Panc1 (cell line): ENCODE measurements around the gene SHROOM2. TPM values are rescaled to one million over a fixed set of nuclear protein-coding genes. Genes with fewer than 3 reads are reported as not detected.

Source experiments
- ATAC-seq: fragments of 200-7000 bp; cut with Tn5 transposase; 2 replicates; pipeline ENCODE4 v1.9.1; 2020; ENCODE audit warnings: mild to moderate bottlenecking, moderate library complexity
- BruUV-seq: library from RNA; stranded (reverse); fragments of 400-500 nt; replicated peaks from 2 replicates; lab custom pipeline; 2021; lab: Mats Ljungman, UMichigan
- CTCF ChIA-PET: fragments of 300-600 bp; sonication (Branson Sonifier 250); formaldehyde crosslinking; loops from one replicate; lab custom pipeline; 2022; ENCODE audit warnings: antibody characterized with exemption; lab: Charles Lee
- POLR2A ChIA-PET: fragments of 300-600 bp; sonication (Branson Sonifier 250); formaldehyde crosslinking; loops from one replicate; lab custom pipeline; 2022; ENCODE audit warnings: antibody characterized with exemption; lab: Charles Lee
- DNase-seq: peaks from one replicate; pipeline ENCODE4 v3.0.0-alpha.2; 2010; ENCODE audit warnings: low read depth, low spot score
- H3K27ac ChIP-seq: 2 replicates; pipeline ENCODE4 v1.5.1; 2011; ENCODE audit warnings: mild to moderate bottlenecking, low read length, inconsistent platforms
- H3K27me3 ChIP-seq: fragments of 200-500 bp; sonication (Bioruptor generic); 2 replicates; pipeline ENCODE4 v1.6.0; 2014; ENCODE audit warnings: low read length, inconsistent platforms; ENCODE audit not compliant: control insufficient read depth, insufficient read depth
- H3K36me3 ChIP-seq: fragments of 200-500 bp; sonication (Bioruptor generic); 2 replicates; pipeline ENCODE4 v1.5.1; 2014; ENCODE audit warnings: inconsistent platforms, mild to moderate bottlenecking, low read length, moderate library complexity; ENCODE audit not compliant: control insufficient read depth, insufficient read depth
- H3K4me1 ChIP-seq: 2 replicates; pipeline ENCODE4 v1.5.1; 2011; ENCODE audit warnings: inconsistent platforms, mild to moderate bottlenecking, low read length, moderate library complexity; ENCODE audit not compliant: control insufficient read depth, insufficient read depth
- H3K4me3 ChIP-seq, 2 experiments: 2 replicates each; pipeline ENCODE4 v1.5.1; 2011 to 2012; ENCODE audit warnings: low read depth in 2 of 2, low read length in 2 of 2, mild to moderate bottlenecking in 2 of 2, inconsistent platforms in 1 of 2, moderate library complexity in 1 of 2
- H3K9me3 ChIP-seq: fragments of 200-500 bp; sonication (Bioruptor generic); 2 replicates; pipeline ENCODE4 v1.5.1; 2014; ENCODE audit warnings: low read depth, mild to moderate bottlenecking, inconsistent platforms, low read length, moderate library complexity; ENCODE audit not compliant: control insufficient read depth, insufficient read depth
- POLR2AphosphoS5 ChIP-seq: IDR thresholded peaks from 2 replicates; pipeline ENCODE4 v1.6.1; 2012; ENCODE audit warnings: mild to moderate bottlenecking, low read depth, low read length, moderate library complexity
- SIN3A ChIP-seq: IDR thresholded peaks from 2 replicates; pipeline ENCODE4 v1.6.1; 2012; ENCODE audit warnings: low read depth, mild to moderate bottlenecking, low read length, moderate library complexity, borderline replicate concordance; ENCODE audit not compliant: insufficient read depth
- TCF7L2 ChIP-seq: IDR thresholded peaks from 2 replicates; pipeline ENCODE4 v1.6.1; 2011; ENCODE audit warnings: mild to moderate bottlenecking, low read depth, low read length, inconsistent platforms
- in situ Hi-C: cut with HindIII; loops from 2 replicates; pipeline ENCODE4 v1.10.0; 2016; ENCODE audit warnings: low sequenced_read_pairs, low pct_unique_long_range_greater_than_20kb
- intact Hi-C: fragments of 100-400 bp; cut with micrococcal nuclease; formaldehyde crosslinking; loops from one replicate; pipeline ENCODE4 v1.10.0; 2022; ENCODE audit not compliant: unreplicated experiment
- total RNA-seq: library from RNA; stranded (reverse); gene quantifications from one replicate; pipeline ENCODE4 v1.2.1, GENCODE V29; 2021; ENCODE audit not compliant: unreplicated experiment
- TF ChIP-seq, protein P1 (sequence below): fragments of 450-650 bp; IDR thresholded peaks from 2 replicates; pipeline ENCODE4 v1.5.1; 2017; ENCODE audit warnings: mild to moderate bottlenecking
- TF ChIP-seq, protein P2 (sequence below), 2 experiments: IDR thresholded peaks; 2 replicates each; pipeline ENCODE4 v1.6.1; 2011 to 2012; ENCODE audit warnings: low read depth in 2 of 2, control low read depth in 1 of 2, low read length in 1 of 2, mild to moderate bottlenecking in 1 of 2, moderate library complexity in 1 of 2; ENCODE audit not compliant: insufficient read depth in 1 of 2

Gene SHROOM2
- total RNA-seq, 1 experiment from 2014 or later: 0.72 TPM

DNA sequence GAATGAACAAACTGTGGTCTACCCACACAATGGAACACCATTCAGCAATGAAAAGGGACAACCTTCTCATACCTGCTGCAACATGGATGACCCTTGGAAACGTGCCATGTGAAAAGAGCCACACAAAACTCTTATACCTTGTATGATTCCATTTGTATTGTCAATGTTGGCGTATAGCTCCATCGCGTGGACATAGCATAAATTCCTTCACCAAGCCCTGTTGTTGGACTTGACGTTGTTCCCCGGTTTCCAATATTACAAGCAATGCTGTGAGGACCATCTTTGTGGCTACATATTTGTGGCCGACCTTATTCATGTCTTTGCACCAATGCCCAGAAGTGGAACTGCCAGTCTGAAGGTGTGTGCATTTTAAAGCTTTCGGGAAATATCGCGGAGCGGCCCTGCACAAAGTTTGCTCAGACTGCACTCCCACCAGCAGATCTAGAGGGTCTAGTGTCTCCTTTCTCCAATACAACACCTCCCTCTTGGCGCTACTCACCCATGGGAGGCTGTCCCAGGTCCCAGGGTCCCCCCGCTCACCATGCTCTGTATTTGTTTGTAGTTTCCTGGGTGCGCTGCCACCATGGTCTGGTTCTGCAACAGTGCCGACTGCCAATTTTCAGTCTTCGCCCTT, 180.7 kb downstream of the SHROOM2 start, which contains the start of gene CLDN34:
CLDN34 (plus strand) TSS at position 584 of the 634 bp plus-strand sequence; CDS start at position 584, 0 bp downstream.
- no peaks in the 10 kb centered on the region for H3K27me3 ChIP-seq
- CTCF ChIA-PET: no interaction called here
- H3K27ac ChIP-seq: no peak within 1 kb of the TSS
- ATAC-seq (no peak), DNase-seq (no peak)
- H3K4me1 ChIP-seq: no peaks in the 10 kb centered on the region
- POLR2A ChIA-PET: no interaction called here
- no peaks in the 10 kb centered on the region for H3K36me3 ChIP-seq
- in situ Hi-C loops: no loop called here
- H3K4me3 ChIP-seq: no peak within 1 kb of the TSS
- TF ChIP-seq, protein P1, sequence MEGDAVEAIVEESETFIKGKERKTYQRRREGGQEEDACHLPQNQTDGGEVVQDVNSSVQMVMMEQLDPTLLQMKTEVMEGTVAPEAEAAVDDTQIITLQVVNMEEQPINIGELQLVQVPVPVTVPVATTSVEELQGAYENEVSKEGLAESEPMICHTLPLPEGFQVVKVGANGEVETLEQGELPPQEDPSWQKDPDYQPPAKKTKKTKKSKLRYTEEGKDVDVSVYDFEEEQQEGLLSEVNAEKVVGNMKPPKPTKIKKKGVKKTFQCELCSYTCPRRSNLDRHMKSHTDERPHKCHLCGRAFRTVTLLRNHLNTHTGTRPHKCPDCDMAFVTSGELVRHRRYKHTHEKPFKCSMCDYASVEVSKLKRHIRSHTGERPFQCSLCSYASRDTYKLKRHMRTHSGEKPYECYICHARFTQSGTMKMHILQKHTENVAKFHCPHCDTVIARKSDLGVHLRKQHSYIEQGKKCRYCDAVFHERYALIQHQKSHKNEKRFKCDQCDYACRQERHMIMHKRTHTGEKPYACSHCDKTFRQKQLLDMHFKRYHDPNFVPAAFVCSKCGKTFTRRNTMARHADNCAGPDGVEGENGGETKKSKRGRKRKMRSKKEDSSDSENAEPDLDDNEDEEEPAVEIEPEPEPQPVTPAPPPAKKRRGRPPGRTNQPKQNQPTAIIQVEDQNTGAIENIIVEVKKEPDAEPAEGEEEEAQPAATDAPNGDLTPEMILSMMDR: peak; percentile 42
- TF ChIP-seq, protein P2, sequence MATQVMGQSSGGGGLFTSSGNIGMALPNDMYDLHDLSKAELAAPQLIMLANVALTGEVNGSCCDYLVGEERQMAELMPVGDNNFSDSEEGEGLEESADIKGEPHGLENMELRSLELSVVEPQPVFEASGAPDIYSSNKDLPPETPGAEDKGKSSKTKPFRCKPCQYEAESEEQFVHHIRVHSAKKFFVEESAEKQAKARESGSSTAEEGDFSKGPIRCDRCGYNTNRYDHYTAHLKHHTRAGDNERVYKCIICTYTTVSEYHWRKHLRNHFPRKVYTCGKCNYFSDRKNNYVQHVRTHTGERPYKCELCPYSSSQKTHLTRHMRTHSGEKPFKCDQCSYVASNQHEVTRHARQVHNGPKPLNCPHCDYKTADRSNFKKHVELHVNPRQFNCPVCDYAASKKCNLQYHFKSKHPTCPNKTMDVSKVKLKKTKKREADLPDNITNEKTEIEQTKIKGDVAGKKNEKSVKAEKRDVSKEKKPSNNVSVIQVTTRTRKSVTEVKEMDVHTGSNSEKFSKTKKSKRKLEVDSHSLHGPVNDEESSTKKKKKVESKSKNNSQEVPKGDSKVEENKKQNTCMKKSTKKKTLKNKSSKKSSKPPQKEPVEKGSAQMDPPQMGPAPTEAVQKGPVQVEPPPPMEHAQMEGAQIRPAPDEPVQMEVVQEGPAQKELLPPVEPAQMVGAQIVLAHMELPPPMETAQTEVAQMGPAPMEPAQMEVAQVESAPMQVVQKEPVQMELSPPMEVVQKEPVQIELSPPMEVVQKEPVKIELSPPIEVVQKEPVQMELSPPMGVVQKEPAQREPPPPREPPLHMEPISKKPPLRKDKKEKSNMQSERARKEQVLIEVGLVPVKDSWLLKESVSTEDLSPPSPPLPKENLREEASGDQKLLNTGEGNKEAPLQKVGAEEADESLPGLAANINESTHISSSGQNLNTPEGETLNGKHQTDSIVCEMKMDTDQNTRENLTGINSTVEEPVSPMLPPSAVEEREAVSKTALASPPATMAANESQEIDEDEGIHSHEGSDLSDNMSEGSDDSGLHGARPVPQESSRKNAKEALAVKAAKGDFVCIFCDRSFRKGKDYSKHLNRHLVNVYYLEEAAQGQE (IDR thresholded peaks at IDR 0.05; ENCODE audit: insufficient read depth in 1 of 2, low read depth in 2 of 2, low read length in 1 of 2): no peak
- TF ChIP-seq TCF7L2 (no peak), POLR2AphosphoS5 (no peak), SIN3A (no peak)
- no TSS peak for BruUV-seq
- H3K9me3 ChIP-seq: no peaks in the 10 kb centered on the region
- intact Hi-C loops: loop anchor here (2.0 kb wide), 1 partner anchor 84 kb away; no protein-coding TSS in a partner anchor

- no TSS peak for BruUV-seq
- ATAC-seq (no peak), DNase-seq (no peak)
- ChIA-PET CTCF (no interaction called here), POLR2A (no interaction called here)
- in situ Hi-C loops: no loop called here
- Histone ChIP-seq H3K27me3 (no peaks in the 10 kb centered on the region), H3K36me3 (no peaks in the 10 kb centered on the region), H3K9me3 (no peaks in the 10 kb centered on the region), H3K4me1 (no peaks in the 10 kb centered on the region), H3K4me3 (no peak overlapping the region), H3K27ac (no peak overlapping the region)
- TF ChIP-seq SIN3A (no peak), POLR2AphosphoS5 (no peak), TCF7L2 (no peak)
- intact Hi-C loops: no loop called here
Observed at GRCh38 chrX:9977635-9978034, 191.4 kb downstream of the SHROOM2 start.

DNA sequence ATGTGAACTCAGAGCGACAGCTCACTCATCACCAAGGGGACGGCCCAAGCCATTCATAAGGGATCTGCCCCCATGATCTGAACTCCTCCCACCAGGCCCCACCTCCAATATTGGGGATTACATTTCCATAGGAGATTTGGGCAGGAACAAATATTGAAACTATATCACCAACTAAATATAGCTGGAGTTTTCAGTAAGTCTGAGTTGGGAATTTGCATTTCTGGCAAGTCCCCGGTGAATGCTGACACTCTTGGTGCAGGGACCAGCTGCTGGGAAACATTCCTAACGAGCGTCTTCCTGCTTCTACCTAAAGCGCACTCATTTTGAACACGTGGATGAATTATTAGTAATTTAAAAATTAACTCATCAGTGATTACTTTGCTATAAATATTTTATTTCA, 194.2 kb downstream of the SHROOM2 start:
- no peaks in the 10 kb centered on the region for H3K9me3 ChIP-seq
- TF ChIP-seq, protein P1: no peak
- TF ChIP-seq SIN3A (no peak), POLR2AphosphoS5 (no peak), TCF7L2 (no peak)
- TF ChIP-seq, protein P2 (IDR thresholded peaks at IDR 0.05; ENCODE audit: insufficient read depth in 1 of 2, low read depth in 2 of 2, low read length in 1 of 2): no peak
- DNase-seq (no peak), ATAC-seq (no peak)
- ChIA-PET CTCF (no interaction called here), POLR2A (no interaction called here)
- in situ Hi-C loops: no loop called here
- no peaks in the 10 kb centered on the region for H3K36me3 ChIP-seq
- no TSS peak for BruUV-seq
- intact Hi-C loops: no loop called here
- no peak overlapping the region for H3K4me3 ChIP-seq
- H3K4me1 ChIP-seq: no peaks in the 10 kb centered on the region
- no peak overlapping the region for H3K27ac ChIP-seq
- no peaks in the 10 kb centered on the region for H3K27me3 ChIP-seq
